ENCODE data around the gene FAM170B.

GRCh38 chr10:49119746-49120145, 14.1 kb downstream of the FAM170B start:
- TF ChIP-seq CTCF (conservative IDR thresholded peaks at IDR 0.05; ENCODE audit: low read depth, low read length) (no peak), MAFK (IDR thresholded peaks at IDR 0.05; ENCODE audit: low read depth, low read length) (no peak), POLR2A (IDR thresholded peaks at IDR 0.05; ENCODE audit: low read depth, low read length) (no peak), RAD21 (IDR thresholded peaks at IDR 0.05; ENCODE audit: low read length) (no peak)

All from IMR-90 (cell line).